ENCODE data around the gene NUTF2.

DNA sequence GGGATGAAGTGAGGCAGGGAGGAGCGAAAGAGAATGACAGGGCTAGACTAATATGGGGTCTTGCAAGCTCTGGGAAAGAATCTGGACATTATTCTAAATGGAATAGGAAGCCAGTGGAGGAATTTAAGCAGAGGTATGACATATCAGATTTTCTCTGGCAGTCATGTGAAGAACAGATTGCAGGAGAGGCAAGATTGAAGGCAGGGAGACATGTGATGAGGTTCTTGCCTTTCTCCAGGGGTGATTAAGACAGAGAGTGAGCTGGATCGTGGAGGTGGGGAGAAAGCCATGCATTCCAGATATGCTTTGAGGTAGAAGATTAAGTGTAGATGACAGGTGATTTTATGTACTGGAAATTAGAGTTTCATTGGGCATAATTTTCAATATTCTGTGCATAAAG is 8.9 kb upstream of the NUTF2 start:
- TF ChIP-seq, protein P1, sequence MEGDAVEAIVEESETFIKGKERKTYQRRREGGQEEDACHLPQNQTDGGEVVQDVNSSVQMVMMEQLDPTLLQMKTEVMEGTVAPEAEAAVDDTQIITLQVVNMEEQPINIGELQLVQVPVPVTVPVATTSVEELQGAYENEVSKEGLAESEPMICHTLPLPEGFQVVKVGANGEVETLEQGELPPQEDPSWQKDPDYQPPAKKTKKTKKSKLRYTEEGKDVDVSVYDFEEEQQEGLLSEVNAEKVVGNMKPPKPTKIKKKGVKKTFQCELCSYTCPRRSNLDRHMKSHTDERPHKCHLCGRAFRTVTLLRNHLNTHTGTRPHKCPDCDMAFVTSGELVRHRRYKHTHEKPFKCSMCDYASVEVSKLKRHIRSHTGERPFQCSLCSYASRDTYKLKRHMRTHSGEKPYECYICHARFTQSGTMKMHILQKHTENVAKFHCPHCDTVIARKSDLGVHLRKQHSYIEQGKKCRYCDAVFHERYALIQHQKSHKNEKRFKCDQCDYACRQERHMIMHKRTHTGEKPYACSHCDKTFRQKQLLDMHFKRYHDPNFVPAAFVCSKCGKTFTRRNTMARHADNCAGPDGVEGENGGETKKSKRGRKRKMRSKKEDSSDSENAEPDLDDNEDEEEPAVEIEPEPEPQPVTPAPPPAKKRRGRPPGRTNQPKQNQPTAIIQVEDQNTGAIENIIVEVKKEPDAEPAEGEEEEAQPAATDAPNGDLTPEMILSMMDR (IDR thresholded peaks at IDR 0.05): no peak
- TF ChIP-seq POLR2A (IDR thresholded peaks at IDR 0.05): no peak

Data from Peyer's patch (tissue), 4 donors.